Thoracic aorta (tissue), 2 donors: Measurements from ENCODE around the gene COPG1. TPM values are rescaled to one million over a fixed set of nuclear protein-coding genes. Genes with fewer than 3 reads are reported as not detected.
"Not testable (repeated sequence)": the region's sequence is repeated elsewhere in the genome, so short reads cannot be mapped to it uniquely, and the experiment has no call there.

Source experiments
- ATAC-seq: fragments of 150-250 bp; one replicate; pipeline ENCODE4 v1.8.0; 2017; ENCODE audit warnings: low read depth; ENCODE audit not compliant: insufficient number of reproducible peaks, low FRiP score
- DNase-seq: peaks from one replicate; pipeline ENCODE4 v3.0.0-alpha.2; 2020; ENCODE audit warnings: low spot score
- H3K27ac ChIP-seq, 2 donors: fragments of 200-600 bp; sonication (generic); 1 replicate in 1 of 2; 2 replicates in 1 of 2; pipeline ENCODE4 v1.5.1; 2016; ENCODE audit warnings: mild to moderate bottlenecking in 2 of 2, moderate library complexity in 2 of 2
- H3K27me3 ChIP-seq: fragments of 200-600 bp; sonication (generic); replicated peaks from 2 replicates; pipeline ENCODE4 v1.6.0; 2016; ENCODE audit warnings: mild to moderate bottlenecking; ENCODE audit not compliant: insufficient read depth
- H3K36me3 ChIP-seq: fragments of 200-600 bp; sonication (generic); one replicate; pipeline ENCODE4 v1.5.1; 2016
- H3K4me1 ChIP-seq, 2 donors: fragments of 200-600 bp; sonication (generic); 1 replicate in 1 of 2; 2 replicates in 1 of 2; pipeline versions ENCODE4 v1.5.1 to v1.6.0; 2016; ENCODE audit warnings: low read depth in 2 of 2, mild to moderate bottlenecking in 1 of 2; ENCODE audit not compliant: control insufficient read depth in 1 of 2
- H3K4me3 ChIP-seq: fragments of 200-600 bp; sonication (generic); 2 replicates; pipeline ENCODE4 v1.5.1; 2016; ENCODE audit warnings: mild to moderate bottlenecking
- H3K9me3 ChIP-seq: fragments of 200-600 bp; sonication (generic); 2 replicates; pipeline ENCODE4 v1.5.1; 2016
- total RNA-seq, 2 donors: library from RNA; depleted of rRNA; stranded (reverse); fragments of >200 nt; gene quantifications; one replicate each; pipeline versions ENCODE4 v1.1.0 to v1.2.3, GENCODE V29; 2016
- TF ChIP-seq, protein P1 (sequence below): fragments of 200-600 bp; sonication (generic); IDR thresholded peaks from one replicate; pipeline ENCODE4 v1.5.1; 2019; ENCODE audit warnings: antibody characterized with exemption

The COPG1 gene
- total RNA-seq, 2 donors from 2014 or later = 126 to 141 TPM

- Histone ChIP-seq H3K27ac (peak overlapping the region; percentile 48 to 63), H3K4me3 (peak overlapping the region; percentile 37), H3K4me1 (peaks cover 4 to 29% of the 10 kb centered on the region in 2 donors), H3K36me3 (no peaks in the 10 kb centered on the region), H3K27me3 (no peaks in the 10 kb centered on the region), H3K9me3 (no peaks in the 10 kb centered on the region)
- ATAC-seq (no peak), DNase-seq (no peak)
- TF ChIP-seq, protein P1, sequence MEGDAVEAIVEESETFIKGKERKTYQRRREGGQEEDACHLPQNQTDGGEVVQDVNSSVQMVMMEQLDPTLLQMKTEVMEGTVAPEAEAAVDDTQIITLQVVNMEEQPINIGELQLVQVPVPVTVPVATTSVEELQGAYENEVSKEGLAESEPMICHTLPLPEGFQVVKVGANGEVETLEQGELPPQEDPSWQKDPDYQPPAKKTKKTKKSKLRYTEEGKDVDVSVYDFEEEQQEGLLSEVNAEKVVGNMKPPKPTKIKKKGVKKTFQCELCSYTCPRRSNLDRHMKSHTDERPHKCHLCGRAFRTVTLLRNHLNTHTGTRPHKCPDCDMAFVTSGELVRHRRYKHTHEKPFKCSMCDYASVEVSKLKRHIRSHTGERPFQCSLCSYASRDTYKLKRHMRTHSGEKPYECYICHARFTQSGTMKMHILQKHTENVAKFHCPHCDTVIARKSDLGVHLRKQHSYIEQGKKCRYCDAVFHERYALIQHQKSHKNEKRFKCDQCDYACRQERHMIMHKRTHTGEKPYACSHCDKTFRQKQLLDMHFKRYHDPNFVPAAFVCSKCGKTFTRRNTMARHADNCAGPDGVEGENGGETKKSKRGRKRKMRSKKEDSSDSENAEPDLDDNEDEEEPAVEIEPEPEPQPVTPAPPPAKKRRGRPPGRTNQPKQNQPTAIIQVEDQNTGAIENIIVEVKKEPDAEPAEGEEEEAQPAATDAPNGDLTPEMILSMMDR = no peak
Observed at GRCh38 chr3:129245141-129245540, 4.3 kb upstream of the COPG1 start.

DNA sequence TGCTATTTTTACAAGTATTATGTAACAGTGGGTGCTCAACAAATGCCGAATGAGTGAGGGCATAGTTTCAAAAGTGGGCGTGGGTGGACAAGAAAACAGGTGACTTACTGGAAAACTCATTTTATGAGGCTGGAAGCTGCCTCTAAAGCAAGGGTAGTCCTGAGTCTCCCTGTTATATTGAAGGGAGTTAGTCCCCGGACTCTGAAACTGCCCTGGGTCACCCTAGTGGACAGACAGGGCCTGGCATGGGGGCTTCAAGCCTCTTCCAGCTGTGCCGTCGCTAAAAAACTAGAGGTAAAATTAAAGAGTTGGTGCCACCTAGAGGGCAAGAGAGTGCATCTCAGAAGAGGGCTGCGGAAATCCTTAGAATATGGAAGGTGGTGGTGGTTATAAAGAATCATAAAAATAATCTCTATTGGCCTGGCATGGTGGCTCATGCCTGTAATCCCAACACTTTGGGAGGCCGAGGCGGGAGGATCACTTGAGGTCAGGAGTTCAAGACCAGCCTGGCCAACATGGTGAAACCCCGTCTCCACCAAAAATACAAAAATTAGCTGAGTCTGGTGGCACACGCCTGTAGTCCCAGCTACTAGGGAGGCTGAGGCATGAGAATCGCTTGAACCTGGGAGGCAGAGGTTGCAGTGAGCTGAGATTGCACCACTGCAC, 3.6 kb upstream of the COPG1 start:
- peak overlapping the region; percentile 37 for H3K4me3 ChIP-seq
- TF ChIP-seq, protein P1 = peak; percentile 97
- ATAC-seq (peak; percentile 75), DNase-seq (peak; percentile 73)
- H3K9me3 ChIP-seq, H3K36me3 ChIP-seq, H3K27me3 ChIP-seq: not testable (repeated sequence)
- H3K4me1 ChIP-seq = peaks cover 4 to 35% of the 10 kb centered on the region in 2 donors
- H3K27ac ChIP-seq = peak overlapping the region; percentile 48 to 63

GRCh38 chr3:129246636-129247035, 2.8 kb upstream of the COPG1 start:
- H3K4me1 ChIP-seq = peaks cover 4 to 38% of the 10 kb centered on the region in 2 donors

DNA sequence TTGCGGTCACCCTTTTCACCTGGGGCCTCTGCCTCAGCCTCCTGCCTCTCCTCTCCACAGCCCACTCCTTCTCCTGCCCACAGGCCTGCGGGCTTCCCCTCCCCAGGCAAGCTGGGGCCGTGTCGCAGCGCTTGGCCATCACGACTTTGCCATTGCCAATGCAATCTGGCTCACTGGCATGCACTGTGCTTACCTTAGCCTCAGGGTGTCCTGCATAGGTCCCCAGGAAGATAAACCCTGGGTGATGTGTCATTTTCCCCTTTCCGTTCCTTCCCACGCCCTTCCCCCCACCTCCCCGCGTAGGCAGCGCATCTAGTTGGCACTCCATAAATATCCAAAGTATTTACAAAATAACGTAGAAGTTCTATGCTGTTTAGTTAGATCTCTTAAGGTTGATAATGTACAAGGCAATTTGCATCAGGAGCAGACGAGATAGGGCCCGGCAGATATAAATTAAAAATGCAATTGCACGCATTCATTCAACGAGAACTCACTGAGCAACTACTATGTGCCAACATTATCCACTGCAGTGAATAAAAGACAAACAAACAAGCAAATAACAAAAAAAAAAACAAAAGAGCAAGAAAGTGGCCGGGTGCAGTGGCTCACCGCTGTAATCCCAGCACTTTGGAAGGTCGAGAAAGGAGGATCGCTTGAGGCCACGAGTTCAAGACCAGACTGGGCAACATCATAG, 973 bp upstream of the COPG1 start:
- TF ChIP-seq, protein P1 = no peak
- no peak for ATAC-seq
- Histone ChIP-seq H3K4me3 (peak overlapping the region; percentile 95), H3K4me1 (peaks cover 4 to 39% of the 10 kb centered on the region in 2 donors), H3K9me3 (no peaks in the 10 kb centered on the region), H3K36me3 (peaks cover 17% of the 10 kb centered on the region), H3K27ac (peak overlapping the region; percentile 85 to 89), H3K27me3 (no peaks in the 10 kb centered on the region)
- DNase-seq = no peak

More at GRCh38 chr3:129246636-129247035, 2.8 kb upstream of the COPG1 start:
- no peaks in the 10 kb centered on the region for H3K36me3 ChIP-seq
- H3K9me3 ChIP-seq = no peaks in the 10 kb centered on the region
- no peak overlapping the region for H3K4me3 ChIP-seq
- no peak overlapping the region for H3K27ac ChIP-seq
- ATAC-seq (no peak), DNase-seq (no peak)
- no peaks in the 10 kb centered on the region for H3K27me3 ChIP-seq
- TF ChIP-seq, protein P1 = no peak

DNA sequence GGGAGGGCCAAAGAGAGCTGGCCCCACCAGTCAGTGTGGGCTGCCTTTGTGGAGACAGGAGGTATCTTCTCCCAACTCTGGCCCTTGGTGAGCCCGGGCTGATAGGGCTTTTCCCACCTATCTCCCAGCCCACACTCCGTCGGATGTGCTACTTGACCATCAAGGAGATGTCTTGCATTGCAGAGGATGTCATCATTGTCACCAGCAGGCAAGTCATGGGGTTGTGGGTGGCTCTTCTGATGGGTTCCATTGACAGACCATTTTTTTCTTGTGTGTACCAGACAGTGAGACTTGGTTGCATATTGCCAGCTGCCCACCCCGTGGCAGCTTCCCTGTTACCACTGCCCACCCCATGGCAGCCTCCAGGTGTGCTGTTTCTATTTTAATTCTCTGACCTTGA, 3.3 kb downstream of the COPG1 start:
- no peaks in the 10 kb centered on the region for H3K9me3 ChIP-seq
- H3K4me1 ChIP-seq = peaks cover 4 to 23% of the 10 kb centered on the region in 2 donors
- H3K4me3 ChIP-seq = no peak overlapping the region
- H3K36me3 ChIP-seq = peaks cover 58% of the 10 kb centered on the region
- ATAC-seq = no peak
- DNase-seq = no peak
- no peaks in the 10 kb centered on the region for H3K27me3 ChIP-seq
- H3K27ac ChIP-seq = no peak overlapping the region
- TF ChIP-seq, protein P1 = no peak
